ENCODE measurements around the gene TMEM263. TPM values are rescaled to one million over a fixed set of nuclear protein-coding genes. Genes with fewer than 3 reads are reported as not detected.

Gene TMEM263
- total RNA-seq, 2 experiments from 2014 or later: 25.8 to 26.7 TPM

Other genes with a start within 250 kb of the TMEM263 start
- gene RIC8B, start 181.2 kb upstream of the TMEM263 start, total RNA-seq: 10 to 100 TPM; 15.4 to 18.1 TPM
- 1 to 10 TPM; 3.8 to 5.0 TPM for gene MTERF2, start 31.2 kb downstream of the TMEM263 start, total RNA-seq
- gene CRY1, start 137.6 kb downstream of the TMEM263 start, total RNA-seq: 10 to 100 TPM; 13.5 to 15.7 TPM

Data from activated CD8-positive, alpha-beta T cell treated with anti-CD3 and anti-CD28 coated beads, Interleukin-2, amount 10 ng/mL, durations not matched to agents 7 days and 5 days (primary cell).